DOHH2 (cell line): Measurements from ENCODE around the gene MFAP5.

ENCODE experiments used
- H3F3A ChIP-seq: fragments of 200-600 bp; sonication (generic), shearing (Covaris generic); 2 replicates; pipeline ENCODE4 v1.6.0; 2016; ENCODE audit warnings: antibody characterized with exemption, mild to moderate bottlenecking; ENCODE audit not compliant: control insufficient read depth, insufficient read depth
- H3K27ac ChIP-seq: fragments of 200-600 bp; sonication (generic); 2 replicates; pipeline ENCODE4 v1.5.1; 2014; ENCODE audit warnings: low read depth, mild to moderate bottlenecking, low read length, moderate library complexity
- H3K27me3 ChIP-seq: fragments of 200-600 bp; sonication (generic); 2 replicates; pipeline ENCODE4 v1.6.1; 2014; ENCODE audit warnings: mild to moderate bottlenecking, low read length, mixed read lengths; ENCODE audit not compliant: control insufficient read depth
- H3K36me3 ChIP-seq: fragments of 200-600 bp; sonication (generic); 2 replicates; pipeline ENCODE4 v1.6.1; 2014; ENCODE audit warnings: mild to moderate bottlenecking, low read length, moderate library complexity, mixed read lengths; ENCODE audit not compliant: control insufficient read depth
- H3K4me1 ChIP-seq: fragments of 200-600 bp; sonication (generic); 2 replicates; pipeline ENCODE4 v1.6.1; 2014; ENCODE audit warnings: mild to moderate bottlenecking, low read length, mixed read lengths; ENCODE audit not compliant: control insufficient read depth
- H3K4me2 ChIP-seq: fragments of 200-600 bp; sonication (generic); 2 replicates; pipeline ENCODE4 v1.6.0; 2014; ENCODE audit warnings: mild to moderate bottlenecking, low read length, moderate library complexity
- H3K4me3 ChIP-seq: fragments of 200-600 bp; sonication (generic); 2 replicates; pipeline ENCODE4 v1.5.1; 2014; ENCODE audit warnings: mild to moderate bottlenecking, low read length, mixed read lengths
- H3K79me2 ChIP-seq: fragments of 200-600 bp; sonication (generic); 2 replicates; pipeline ENCODE4 v1.6.1; 2014; ENCODE audit warnings: mild to moderate bottlenecking, low read length, mixed read lengths; ENCODE audit not compliant: control insufficient read depth
- H3K9me2 ChIP-seq: fragments of 200-600 bp; sonication (generic); replicated peaks from 2 replicates; pipeline ENCODE4 v1.6.1; 2014; ENCODE audit warnings: mild to moderate bottlenecking, low read length, mixed read lengths; ENCODE audit not compliant: control insufficient read depth
- H3K9me3 ChIP-seq: fragments of 200-600 bp; sonication (generic); 2 replicates; pipeline ENCODE4 v1.6.1; 2014; ENCODE audit warnings: antibody characterized with exemption, low read length, mixed read lengths; ENCODE audit not compliant: control insufficient read depth, insufficient read depth
- H4K20me1 ChIP-seq: fragments of 200-600 bp; sonication (generic); 2 replicates; pipeline ENCODE4 v1.6.0; 2014; ENCODE audit warnings: low read depth, mild to moderate bottlenecking, antibody characterized with exemption, low read length, moderate library complexity; ENCODE audit not compliant: control insufficient read depth, insufficient read depth
- CTCF ChIP-seq: fragments of 200-600 bp; sonication (generic); IDR thresholded peaks from one replicate; pipeline ENCODE4 v1.5.1; 2014; ENCODE audit warnings: antibody characterized with exemption, mild to moderate bottlenecking, low read depth, low read length; ENCODE audit not compliant: poor library complexity, severe bottlenecking
- EZH2phosphoT487 ChIP-seq: fragments of 200-600 bp; sonication (generic); IDR thresholded peaks from 2 replicates; pipeline ENCODE4 v1.6.1; 2017; ENCODE audit warnings: borderline replicate concordance, mild to moderate bottlenecking, antibody characterized with exemption, low read length, moderate library complexity, mixed read lengths

The MFAP5 gene

DNA sequence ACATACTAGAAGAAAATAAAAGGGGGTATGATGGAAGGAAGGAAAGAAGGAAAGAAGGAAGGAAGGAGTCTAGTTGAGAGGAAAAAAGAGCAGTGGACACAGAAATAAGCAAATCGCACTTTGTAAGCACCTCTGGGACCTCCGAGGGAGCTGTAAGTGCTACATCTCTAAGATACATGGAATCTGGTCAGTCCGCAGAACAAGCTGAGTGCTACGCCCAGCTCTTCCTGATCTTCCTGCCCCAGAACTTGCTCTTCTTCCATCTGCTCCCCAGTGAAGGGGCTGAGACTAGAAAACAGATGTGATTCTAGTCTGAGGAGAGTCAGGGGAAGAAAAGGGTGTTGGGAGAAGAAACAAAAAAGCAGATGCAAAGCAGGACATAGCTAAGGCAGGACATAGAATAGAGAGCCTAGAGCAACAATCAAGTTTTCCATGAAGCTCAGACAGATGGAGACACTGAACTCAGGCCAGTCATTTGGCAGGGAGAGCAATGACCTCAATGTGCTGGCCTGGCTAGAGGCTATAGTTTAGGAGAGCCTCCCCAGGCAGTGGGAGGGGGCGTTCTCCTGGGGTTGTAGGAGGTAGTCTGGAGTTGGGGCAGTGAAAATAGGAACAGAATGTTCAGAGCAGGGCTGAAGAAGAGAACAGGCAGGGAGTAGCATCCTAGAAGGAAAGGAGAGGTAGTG lies 1.7 kb upstream of the MFAP5 start:
- Histone ChIP-seq H3K27me3 (no peaks in the 10 kb centered on the region), H3F3A (peaks cover 5% of the 10 kb centered on the region), H3K9me3 (no peaks in the 10 kb centered on the region), H3K4me2 (no peak overlapping the region), H4K20me1 (no peaks in the 10 kb centered on the region), H3K4me3 (no peak overlapping the region), H3K4me1 (peaks cover 46% of the 10 kb centered on the region), H3K27ac (no peak overlapping the region), H3K9me2 (no peaks in the 10 kb centered on the region), H3K36me3 (no peaks in the 10 kb centered on the region), H3K79me2 (no peaks in the 10 kb centered on the region)
- TF ChIP-seq EZH2phosphoT487 (no peak), CTCF (no peak)

GRCh38 chr12:8661751-8662150 lies 875 bp downstream of the MFAP5 start:
- Histone ChIP-seq H3K79me2 (no peaks in the 10 kb centered on the region), H3K9me3 (no peaks in the 10 kb centered on the region), H3K9me2 (no peaks in the 10 kb centered on the region), H3K27me3 (no peaks in the 10 kb centered on the region), H4K20me1 (no peaks in the 10 kb centered on the region), H3K4me2 (no peak overlapping the region), H3F3A (no peaks in the 10 kb centered on the region), H3K27ac (no peak overlapping the region), H3K4me3 (no peak overlapping the region), H3K36me3 (no peaks in the 10 kb centered on the region), H3K4me1 (peaks cover 21% of the 10 kb centered on the region)
- no peak for TF ChIP-seq CTCF
- TF ChIP-seq EZH2phosphoT487 = no peak

GRCh38 chr12:8661016-8661415 lies 1.6 kb downstream of the MFAP5 start:
- Histone ChIP-seq H3K36me3 (no peaks in the 10 kb centered on the region), H3K27me3 (no peaks in the 10 kb centered on the region), H4K20me1 (no peaks in the 10 kb centered on the region), H3K9me3 (no peaks in the 10 kb centered on the region), H3K79me2 (no peaks in the 10 kb centered on the region), H3K9me2 (no peaks in the 10 kb centered on the region), H3K27ac (no peak overlapping the region), H3K4me1 (peaks cover 21% of the 10 kb centered on the region), H3K4me3 (no peak overlapping the region), H3K4me2 (no peak overlapping the region), H3F3A (no peaks in the 10 kb centered on the region)
- TF ChIP-seq EZH2phosphoT487 = no peak
- no peak for TF ChIP-seq CTCF
